ENCODE results near the gene SIRT7. TPM values are rescaled to one million over a fixed set of nuclear protein-coding genes. Genes with fewer than 3 reads are reported as not detected.

Gene SIRT7
- total RNA-seq, 2 donors from 2014 or later, result 42.2 to 44.2 TPM

GRCh38 chr17:81933178-81933699, 15.3 kb upstream of the SIRT7 start:
- no peaks in the 10 kb centered on the region for H3K27me3 Mint-ChIP-seq (ENCODE audit: low read depth)
- peaks cover 54% of the 10 kb centered on the region for H3K4me1 Mint-ChIP-seq (ENCODE audit: low read depth)
- H3K9me3 Mint-ChIP-seq, result no peaks in the 10 kb centered on the region
- peaks cover 0 to 15% of the 10 kb centered on the region in 2 donors for H3K36me3 Mint-ChIP-seq (ENCODE audit: insufficient read depth in 2 of 2)
- ATAC-seq (replicated peaks in 1 of 2) (no peak), DNase-seq (no peak)
- no peak overlapping the region for H3K27ac Mint-ChIP-seq
- no peak overlapping the region for H3K4me3 Mint-ChIP-seq

- no peak overlapping the region for H3K27ac Mint-ChIP-seq
These were observed 14.5 kb upstream of the SIRT7 start for GRCh38 chr17:81932333-81932983.

GRCh38 chr17:81931557-81932332, 13.8 kb upstream of the SIRT7 start:
- H3K27ac Mint-ChIP-seq, result no peak overlapping the region
- H3K4me3 Mint-ChIP-seq, result no peak overlapping the region
- no peak for DNase-seq
- no peak for ATAC-seq (replicated peaks in 1 of 2)
- H3K4me1 Mint-ChIP-seq (ENCODE audit: low read depth), result peaks cover 45% of the 10 kb centered on the region
- H3K27me3 Mint-ChIP-seq (ENCODE audit: low read depth), result no peaks in the 10 kb centered on the region
- H3K9me3 Mint-ChIP-seq, result no peaks in the 10 kb centered on the region
- peaks cover 2 to 15% of the 10 kb centered on the region in 2 donors for H3K36me3 Mint-ChIP-seq (ENCODE audit: insufficient read depth in 2 of 2)

More at GRCh38 chr17:81932333-81932983, 14.5 kb upstream of the SIRT7 start:
- H3K27me3 Mint-ChIP-seq (ENCODE audit: low read depth), result no peaks in the 10 kb centered on the region
- DNase-seq (no peak), ATAC-seq (replicated peaks in 1 of 2) (no peak)
- peaks cover 46% of the 10 kb centered on the region for H3K4me1 Mint-ChIP-seq (ENCODE audit: low read depth)
- no peaks in the 10 kb centered on the region for H3K9me3 Mint-ChIP-seq
- peaks cover 2 to 15% of the 10 kb centered on the region in 2 donors for H3K36me3 Mint-ChIP-seq (ENCODE audit: insufficient read depth in 2 of 2)
- H3K4me3 Mint-ChIP-seq, result no peak overlapping the region

- Mint-ChIP-seq H3K27me3 (ENCODE audit: low read depth) (no peaks in the 10 kb centered on the region), H3K4me3 (no peak overlapping the region), H3K9me3 (no peaks in the 10 kb centered on the region), H3K4me1 (ENCODE audit: low read depth) (peaks cover 46% of the 10 kb centered on the region), H3K36me3 (ENCODE audit: insufficient read depth in 2 of 2) (peaks cover 2 to 15% of the 10 kb centered on the region in 2 donors), H3K27ac (no peak overlapping the region)
- DNase-seq (no peak), ATAC-seq (replicated peaks in 1 of 2) (no peak)
These were observed 13.2 kb upstream of the SIRT7 start for GRCh38 chr17:81931189-81931556.

- no peaks in the 10 kb centered on the region for H3K27me3 Mint-ChIP-seq (ENCODE audit: low read depth)
- peaks cover 2 to 9% of the 10 kb centered on the region in 2 donors for H3K36me3 Mint-ChIP-seq (ENCODE audit: insufficient read depth in 2 of 2)
- no peaks in the 10 kb centered on the region for H3K9me3 Mint-ChIP-seq
- DNase-seq (no peak), ATAC-seq (replicated peaks in 1 of 2) (no peak)
- no peak overlapping the region for H3K27ac Mint-ChIP-seq
- peak overlapping the region in 1 of 2 donors; percentile 36 for H3K4me3 Mint-ChIP-seq
- H3K4me1 Mint-ChIP-seq (ENCODE audit: low read depth), result peaks cover 46% of the 10 kb centered on the region
These were observed 12.5 kb upstream of the SIRT7 start for GRCh38 chr17:81930142-81931125.

- H3K27ac Mint-ChIP-seq, result no peak overlapping the region
- H3K4me3 Mint-ChIP-seq, result peak overlapping the region; percentile 58 to 77
These were observed 11.5 kb upstream of the SIRT7 start for GRCh38 chr17:81929253-81930141.

GRCh38 chr17:81928544-81929252, 10.7 kb upstream of the SIRT7 start:
- no peak for DNase-seq

More at GRCh38 chr17:81929253-81930141, 11.5 kb upstream of the SIRT7 start:
- DNase-seq (no peak), ATAC-seq (replicated peaks in 1 of 2) (no peak)
- no peaks in the 10 kb centered on the region for H3K9me3 Mint-ChIP-seq
- H3K4me1 Mint-ChIP-seq (ENCODE audit: low read depth), result peaks cover 45% of the 10 kb centered on the region
- H3K27me3 Mint-ChIP-seq (ENCODE audit: low read depth), result no peaks in the 10 kb centered on the region
- peaks cover 2 to 9% of the 10 kb centered on the region in 2 donors for H3K36me3 Mint-ChIP-seq (ENCODE audit: insufficient read depth in 2 of 2)

GRCh38 chr17:81927653-81928543, 9.9 kb upstream of the SIRT7 start, which contains the start of gene MAFG:
Gene MAFG, minus strand, starts transcription at chr17:81927735. Its CDS starts 4,550 bp downstream, at chr17:81923185.
- Mint-ChIP-seq H3K36me3 (ENCODE audit: insufficient read depth in 2 of 2) (peaks cover under 1 to 2% of the 10 kb centered on the region in 2 donors), H3K9me3 (no peaks in the 10 kb centered on the region), H3K4me3 (peak within 1 kb of the TSS; percentile 95 to 97), H3K4me1 (ENCODE audit: low read depth) (peaks cover 44% of the 10 kb centered on the region), H3K27ac (peak within 1 kb of the TSS; percentile 92), H3K27me3 (ENCODE audit: low read depth) (no peaks in the 10 kb centered on the region)
- ATAC-seq (replicated peaks in 1 of 2) (peak; percentile 74 to 78), DNase-seq (peak; percentile 91 to 93)

More at GRCh38 chr17:81928544-81929252, 10.7 kb upstream of the SIRT7 start:
- Mint-ChIP-seq H3K4me3 (peak overlapping the region; percentile 75 to 77), H3K27me3 (ENCODE audit: low read depth) (no peaks in the 10 kb centered on the region), H3K9me3 (no peaks in the 10 kb centered on the region), H3K36me3 (ENCODE audit: insufficient read depth in 2 of 2) (peaks cover 2 to 4% of the 10 kb centered on the region in 2 donors), H3K27ac (no peak overlapping the region), H3K4me1 (ENCODE audit: low read depth) (peaks cover 46% of the 10 kb centered on the region)
- ATAC-seq (replicated peaks in 1 of 2), result no peak

- H3K9me3 Mint-ChIP-seq, result no peaks in the 10 kb centered on the region
- peaks cover 41% of the 10 kb centered on the region for H3K4me1 Mint-ChIP-seq (ENCODE audit: low read depth)
- no peak overlapping the region for H3K27ac Mint-ChIP-seq
- peaks cover 2% of the 10 kb centered on the region in 2 donors for H3K36me3 Mint-ChIP-seq (ENCODE audit: insufficient read depth in 2 of 2)
- no peaks in the 10 kb centered on the region for H3K27me3 Mint-ChIP-seq (ENCODE audit: low read depth)
- DNase-seq, result no peak
- peak; percentile 13 to 34 for ATAC-seq (replicated peaks in 1 of 2)
- peak overlapping the region; percentile 75 to 97 for H3K4me3 Mint-ChIP-seq
These were observed 9.2 kb upstream of the SIRT7 start for GRCh38 chr17:81927152-81927652.

- Mint-ChIP-seq H3K27me3 (ENCODE audit: low read depth) (no peaks in the 10 kb centered on the region), H3K9me3 (no peaks in the 10 kb centered on the region), H3K4me3 (peak overlapping the region; percentile 95 to 97), H3K27ac (peak overlapping the region; percentile 92), H3K36me3 (ENCODE audit: insufficient read depth in 2 of 2) (peaks cover 2% of the 10 kb centered on the region in 2 donors), H3K4me1 (ENCODE audit: low read depth) (peaks cover 41% of the 10 kb centered on the region)
- ATAC-seq (replicated peaks in 1 of 2) (peak; percentile 46 to 54), DNase-seq (peak; percentile 72 to 87)
These were observed 8.6 kb upstream of the SIRT7 start for GRCh38 chr17:81926451-81927151.
